K562 (cell line): ENCODE measurements around the gene A4GNT. TPM values are rescaled to one million over a fixed set of nuclear protein-coding genes. Genes with fewer than 3 reads are reported as not detected.

Experiments used
- ATAC-seq: fragments of 200-7000 bp; cut with Tn5 transposase; 3 replicates; pipeline ENCODE4 v1.9.1; 2020; ENCODE audit warnings: moderate library complexity
- BruUV-seq: library from RNA; stranded (reverse); fragments of 400-500 nt; replicated peaks from 2 replicates; lab custom pipeline; 2021; lab: Mats Ljungman, UMichigan
- CTCF ChIA-PET: fragments of 300-600 bp; formaldehyde crosslinking; extraction: SDS; loops from one replicate; lab custom pipeline; 2021; ENCODE audit warnings: low intra/inter-chr PET ratio; lab: Yijun Ruan, JAX
- POLR2A ChIA-PET: fragments of 300-600, 350-650 bp; sonication (Branson Sonifier 250); formaldehyde crosslinking; extraction: SDS; loops from one replicate; lab custom pipeline; 2021; ENCODE audit warnings: antibody characterized with exemption, inconsistent platforms; lab: Yijun Ruan, JAX
- DNase-seq, 4 experiments: peaks; one replicate each; pipeline versions ENCODE4 v3.0.0 to v3.0.0-alpha.2; 2011 to 2018; ENCODE audit warnings: low spot score in 3 of 4, mixed read lengths in 3 of 4; ENCODE audit errors: extremely low read depth in 1 of 4
- FAIRE-seq: peaks from 2 replicates; lab custom pipeline; 2011; peaks lifted over from hg19 to GRCh38; lab: Jason Lieb, UNC
- H2AFZ ChIP-seq: 2 replicates; pipeline ENCODE4 v1.6.0; 2011; ENCODE audit warnings: low read depth, low read length, control low read depth, inconsistent platforms
- H3K27ac ChIP-seq: fragments of 200-600 bp; 3 replicates; pipeline ENCODE4 v1.8.0; 2011; ENCODE audit warnings: low read depth, mild to moderate bottlenecking, control low read depth, inconsistent platforms, low read length, moderate library complexity, mixed read lengths; ENCODE audit errors: extremely low read depth
- H3K27me3 ChIP-seq, 2 experiments: fragments of 300-600 bp in 1 of 2; 2 replicates in 1 of 2; 3 replicates in 1 of 2; pipeline versions ENCODE4 v1.6.0 to v1.8.0; 2011; ENCODE audit warnings: inconsistent platforms in 2 of 2, low read length in 2 of 2, mild to moderate bottlenecking in 1 of 2, mixed read lengths in 1 of 2, moderate library complexity in 1 of 2; ENCODE audit not compliant: control insufficient read depth in 2 of 2, insufficient read depth in 2 of 2
- H3K36me3 ChIP-seq: fragments of 300-600 bp; 3 replicates; pipeline ENCODE4 v1.8.0; 2011; ENCODE audit warnings: mild to moderate bottlenecking, low read length, inconsistent platforms; ENCODE audit not compliant: control insufficient read depth, insufficient read depth
- H3K4me1 ChIP-seq, 2 experiments: fragments of 200-600 bp in 1 of 2; replicated peaks in 1 of 2; 2 replicates in 1 of 2; 3 replicates in 1 of 2; pipeline versions ENCODE4 v1.5.1 to v1.8.0; 2011; ENCODE audit warnings: inconsistent platforms in 2 of 2, low read length in 2 of 2, mild to moderate bottlenecking in 1 of 2, mixed read lengths in 1 of 2, moderate library complexity in 1 of 2; ENCODE audit not compliant: control insufficient read depth in 2 of 2, insufficient read depth in 2 of 2
- H3K4me2 ChIP-seq: 2 replicates; pipeline ENCODE4 v1.6.1; 2011; ENCODE audit warnings: low read length, control low read depth, inconsistent platforms, mixed read lengths; ENCODE audit not compliant: insufficient read depth
- H3K4me3 ChIP-seq: fragments of 200-600 bp; sonication (generic), shearing (Covaris generic); 2 replicates; pipeline ENCODE4 v1.5.1; 2016; ENCODE audit warnings: control low read depth, inconsistent platforms
- H3K79me2 ChIP-seq: fragments of 200-600 bp; 3 replicates; pipeline ENCODE4 v1.8.0; 2011; ENCODE audit warnings: low read length, inconsistent platforms; ENCODE audit not compliant: control insufficient read depth, insufficient read depth
- H3K9ac ChIP-seq, 2 experiments: 2 replicates each; pipeline versions ENCODE4 v1.6.0 to v1.6.1; 2011; ENCODE audit warnings: low read depth in 2 of 2, low read length in 2 of 2, control low read depth in 1 of 2, inconsistent platforms in 1 of 2, mild to moderate bottlenecking in 1 of 2, mixed read lengths in 1 of 2; ENCODE audit not compliant: insufficient read depth in 1 of 2
- H3K9me1 ChIP-seq: one replicate; pipeline ENCODE4 v1.6.0; 2011; ENCODE audit warnings: inconsistent platforms, mild to moderate bottlenecking, low read length, moderate library complexity; ENCODE audit not compliant: control insufficient read depth, insufficient read depth
- H3K9me3 ChIP-seq: replicated peaks from 2 replicates; pipeline ENCODE4 v1.5.1; 2011; ENCODE audit warnings: low read depth, low read length, inconsistent platforms; ENCODE audit not compliant: control insufficient read depth, insufficient read depth
- H4K20me1 ChIP-seq: replicated peaks from 2 replicates; pipeline ENCODE4 v1.6.1; 2011; ENCODE audit warnings: low read length, inconsistent platforms, mixed read lengths; ENCODE audit not compliant: control insufficient read depth, insufficient read depth
- CEBPG ChIP-seq, 3 experiments: fragments of 200-800 bp in 1 of 3; sonication (Bioruptor generic) in 1 of 3; sonication (generic) in 1 of 3; formaldehyde crosslinking in 1 of 3; IDR thresholded peaks in 2 of 3; conservative IDR thresholded peaks in 1 of 3; 2 replicates each; pipeline versions ENCODE4 v1.6.1 to v1.8.0; 2016 to 2022; ENCODE audit warnings: missing compliant biosample characterization in 2 of 3, missing genetic modification characterization in 2 of 3, mild to moderate bottlenecking in 1 of 3, missing genetic modification reagents in 1 of 3
- CREM ChIP-seq: IDR thresholded peaks from 2 replicates; pipeline ENCODE4 v1.6.1; 2014; ENCODE audit warnings: antibody characterized with exemption, low read depth
- E2F5 ChIP-seq: sonication (generic); formaldehyde crosslinking; IDR thresholded peaks from 2 replicates; pipeline ENCODE4 v1.8.0; 2022; ENCODE audit warnings: mild to moderate bottlenecking, missing genetic modification reagents
- MAFG ChIP-seq: fragments of 450-650 bp; conservative IDR thresholded peaks from 2 replicates; pipeline ENCODE4 v1.6.1; 2016; ENCODE audit warnings: missing genetic modification characterization, missing compliant biosample characterization
- PRDM10 ChIP-seq: fragments of 450-650 bp; IDR thresholded peaks from 2 replicates; pipeline ENCODE4 v1.6.1; 2018; ENCODE audit not compliant: partially characterized antibody
- SAFB2 ChIP-seq: fragments of 200-400 bp; formaldehyde crosslinking; IDR thresholded peaks from 2 replicates; pipeline ENCODE4 v1.6.1; 2018; ENCODE audit warnings: borderline replicate concordance, low read length, low read depth, moderate library complexity; ENCODE audit not compliant: severe bottlenecking
- TBP ChIP-seq: optimal IDR thresholded peaks from 2 replicates; pipeline ENCODE3; 2011; ENCODE audit warnings: low read depth, low read length, improper control_type of control experiment
- TCF3 ChIP-seq: sonication (generic); formaldehyde crosslinking; IDR thresholded peaks from 2 replicates; pipeline ENCODE4 v1.4.0; 2020; ENCODE audit warnings: mild to moderate bottlenecking, missing genetic modification reagents
- UBTF ChIP-seq, 2 experiments: IDR thresholded peaks; 2 replicates each; pipeline ENCODE4 v1.6.1; 2012; ENCODE audit warnings: improper control_type of control experiment in 2 of 2, low read depth in 2 of 2, low read length in 2 of 2, borderline replicate concordance in 1 of 2
- ZBED1 ChIP-seq: IDR thresholded peaks from 2 replicates; pipeline ENCODE4 v1.6.1; 2014
- ZNF239 ChIP-seq: fragments of 250-450 bp; sonication (Bioruptor Pico); IDR thresholded peaks from 2 replicates; pipeline ENCODE4 v1.4.0; 2020; ENCODE audit warnings: mild to moderate bottlenecking
- ZNF274 ChIP-seq: IDR thresholded peaks from 2 replicates; pipeline ENCODE4 v1.6.1; 2011; ENCODE audit warnings: low read depth, mild to moderate bottlenecking, low read length, moderate library complexity, borderline replicate concordance
- ZNF324 ChIP-seq: fragments of 250-450 bp; sonication (Bioruptor Pico); IDR thresholded peaks from 2 replicates; pipeline ENCODE4 v1.4.0; 2020; ENCODE audit warnings: mild to moderate bottlenecking
- WGBS: fragments of 100-300 bp; shearing (Covaris generic); methylation state at CpG from one replicate; pipeline ENCODE4 v1.1.6; 2016; ENCODE audit warnings: low coverage, mixed read lengths; ENCODE audit not compliant: insufficient coverage; ENCODE audit errors: missing lambda C conversion rate; 5-methylcytosine and 5-hydroxymethylcytosine counted together
- in situ Hi-C: fragments of 300-500 bp; cut with MboI; formaldehyde crosslinking; loops from 4 replicates; pipeline ENCODE4 v1.15.0; 2018; ENCODE audit warnings: inconsistent platforms, mixed read lengths
- intact Hi-C: fragments of 100-400 bp; cut with micrococcal nuclease; formaldehyde crosslinking; loops from 2 replicates; pipeline ENCODE4 v1.14.2; 2022
- polyA plus RNA-seq, 8 experiments: library from polyadenylated mRNA; depleted of rRNA in 4 of 8; stranded (reverse) in 5 of 8; unstranded in 3 of 8; fragments of >200 nt; fragmentation: Nextera tagmentation in 2 of 8; fragmentation: Illumina TruSeq in 1 of 8; extraction: Ambion mirVana in 2 of 8; extraction: Trizol in 1 of 8; gene quantifications; 2 replicates each; pipeline versions ENCODE4 v1.2.1 to v1.2.3, GENCODE V29; 2011 to 2014; ENCODE audit warnings: inconsistent platforms in 1 of 8, missing spikeins in 1 of 8
- total RNA-seq, 7 experiments: library from RNA; depleted of rRNA in 6 of 7; stranded (reverse); fragments of >200 nt in 6 of 7; fragmentation: Illumina TruSeq in 2 of 7; extraction: Trizol in 2 of 7; gene quantifications; 2 replicates each; pipeline versions ENCODE4 v1.2.1 to v1.2.3, GENCODE V29; 2011 to 2021; ENCODE audit warnings: low replicate concordance in 1 of 7
- TF ChIP-seq, protein P1 (sequence below): fragments of 250-450 bp; sonication (Bioruptor Pico); IDR thresholded peaks from 2 replicates; pipeline ENCODE4 v1.9.0; 2021; ENCODE audit warnings: mild to moderate bottlenecking

The A4GNT gene
- total and polyA plus RNA-seq, 9 of the 15 experiments (the other 6 are each of a cell fraction or from before 2014, with no cell fraction given) = not detected

DNA sequence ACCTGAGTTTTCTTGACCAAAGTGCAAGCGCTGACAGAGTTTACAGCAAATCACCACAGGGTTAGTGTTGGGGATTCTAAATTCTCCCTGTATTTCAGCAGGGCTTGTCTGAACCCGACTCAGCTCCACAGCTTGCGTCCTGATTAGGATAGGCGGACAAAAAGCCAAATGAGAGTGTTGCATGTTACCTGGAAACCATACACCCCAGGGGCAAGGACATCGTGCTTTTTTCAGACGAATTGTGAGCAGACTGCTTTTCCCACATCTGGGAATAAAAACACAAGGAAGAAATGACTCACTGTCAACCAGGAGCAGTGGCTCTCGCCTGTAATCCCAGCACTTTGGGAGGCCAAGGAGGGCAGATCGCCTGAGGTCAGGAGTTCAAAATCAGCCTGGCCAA is 19.8 kb downstream of the A4GNT start (continued):
- no peak for TF ChIP-seq CEBPG (CRISPR knock-in tag; IDR thresholded peaks at IDR 0.05)
- TF ChIP-seq CEBPG (tag; conservative IDR thresholded peaks at IDR 0.05 in 1 of 2, IDR thresholded peaks at IDR 0.05 in 1 of 2) = no peak
- no peak for TF ChIP-seq SAFB2
- no peak for TF ChIP-seq ZNF274
- TF ChIP-seq MAFG = no peak
- TF ChIP-seq, protein P1, sequence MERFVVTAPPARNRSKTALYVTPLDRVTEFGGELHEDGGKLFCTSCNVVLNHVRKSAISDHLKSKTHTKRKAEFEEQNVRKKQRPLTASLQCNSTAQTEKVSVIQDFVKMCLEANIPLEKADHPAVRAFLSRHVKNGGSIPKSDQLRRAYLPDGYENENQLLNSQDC (CRISPR knock-in tag) = no peak
- TF ChIP-seq ZNF239 (CRISPR knock-in tag) = no peak

DNA sequence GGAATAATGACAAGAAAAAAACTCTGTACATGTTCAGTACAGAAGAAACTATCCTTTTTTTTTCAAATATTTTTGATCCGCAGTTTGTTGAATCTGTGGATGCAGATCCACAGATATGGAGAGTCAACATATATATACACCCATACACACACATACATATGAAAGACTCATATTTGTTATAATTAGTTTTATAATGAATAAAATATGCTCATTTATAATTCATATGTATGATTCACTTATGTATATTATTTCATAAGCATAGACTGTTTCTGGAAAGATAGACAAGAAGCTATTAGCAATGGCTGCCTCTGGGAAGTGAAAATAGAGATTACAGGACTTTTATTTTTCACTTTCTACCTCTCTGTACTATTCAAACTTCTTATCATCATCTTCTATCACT is 26.6 kb downstream of the A4GNT start:
- intact Hi-C loops (no loop called here), in situ Hi-C loops (no loop called here)
- H4K20me1 ChIP-seq = no peaks in the 10 kb centered on the region
- 90% methylated on average over 1 of the region's 1 CpG for WGBS
- BruUV-seq = no TSS peak
- FAIRE-seq (no peak), DNase-seq (no peak), ATAC-seq (no peak)
- H3K27ac ChIP-seq = no peak overlapping the region
- H2AFZ ChIP-seq = no peak overlapping the region
- no peaks in the 10 kb centered on the region for H3K9me1 ChIP-seq
- H3K4me2 ChIP-seq = no peak overlapping the region
- TF ChIP-seq E2F5 (CRISPR knock-in tag) (no peak), ZNF324 (CRISPR knock-in tag) (no peak), TCF3 (CRISPR knock-in tag) (no peak), CREM (no peak), UBTF (IDR thresholded peaks at IDR 0.05; ENCODE audit: borderline replicate concordance in 1 of 2, low read depth in 2 of 2, low read length in 2 of 2) (no peak), TBP (no peak), ZBED1 (no peak), PRDM10 (no peak), CEBPG (CRISPR knock-in tag; IDR thresholded peaks at IDR 0.05) (no peak), CEBPG (tag; conservative IDR thresholded peaks at IDR 0.05 in 1 of 2, IDR thresholded peaks at IDR 0.05 in 1 of 2) (no peak)
- no peaks in the 10 kb centered on the region for H3K9me3 ChIP-seq
- peaks cover 0 to 16% of the 10 kb centered on the region in 2 experiments; a peak in 2 of 5 replicates for H3K27me3 ChIP-seq
- no peaks in the 10 kb centered on the region for H3K36me3 ChIP-seq
- H3K4me3 ChIP-seq = no peak overlapping the region
- no peak overlapping the region for H3K9ac ChIP-seq
- peaks cover 0 to 6% of the 10 kb centered on the region in 2 experiments; a peak in 1 of 5 replicates for H3K4me1 ChIP-seq
- no peaks in the 10 kb centered on the region for H3K79me2 ChIP-seq
- POLR2A ChIA-PET = no interaction called here
- CTCF ChIA-PET = no interaction called here
